NOMO-1 (cell line): ENCODE data around the gene COX4I1.

Experiments used
- DNase-seq, 2 experiments: peaks; one replicate each; lab custom pipeline; 2025; ENCODE audit not compliant: unreplicated experiment in 2 of 2; lab: John Stamatoyannopoulos, UW

Gene COX4I1

DNA sequence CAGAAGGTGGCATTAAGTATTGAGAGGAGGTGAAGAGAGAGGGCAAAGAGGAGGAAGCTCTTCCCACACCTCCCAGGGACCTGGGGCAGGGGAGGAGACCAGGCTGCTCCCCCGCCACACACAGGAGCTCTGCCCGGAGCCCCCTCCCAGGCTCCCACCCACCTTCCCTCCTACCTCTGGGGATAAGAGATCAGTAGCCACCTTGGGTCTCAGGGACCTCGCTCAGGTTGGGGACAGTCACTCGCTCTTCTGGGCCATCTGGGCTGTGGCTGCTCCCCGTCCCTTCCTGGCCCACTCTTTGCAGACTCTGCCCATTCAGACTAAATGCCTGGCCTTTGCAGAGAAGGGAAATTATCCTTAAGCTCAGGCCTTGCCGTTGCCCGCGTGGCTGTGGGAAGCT is 33.7 kb upstream of the COX4I1 start:
- no peak for DNase-seq

- no peak for DNase-seq
Measured at GRCh38 chr16:85767531-85767930, 32.0 kb upstream of the COX4I1 start.

- DNase-seq = no peak
Measured at GRCh38 chr16:85768199-85768598, 31.3 kb upstream of the COX4I1 start.

DNA sequence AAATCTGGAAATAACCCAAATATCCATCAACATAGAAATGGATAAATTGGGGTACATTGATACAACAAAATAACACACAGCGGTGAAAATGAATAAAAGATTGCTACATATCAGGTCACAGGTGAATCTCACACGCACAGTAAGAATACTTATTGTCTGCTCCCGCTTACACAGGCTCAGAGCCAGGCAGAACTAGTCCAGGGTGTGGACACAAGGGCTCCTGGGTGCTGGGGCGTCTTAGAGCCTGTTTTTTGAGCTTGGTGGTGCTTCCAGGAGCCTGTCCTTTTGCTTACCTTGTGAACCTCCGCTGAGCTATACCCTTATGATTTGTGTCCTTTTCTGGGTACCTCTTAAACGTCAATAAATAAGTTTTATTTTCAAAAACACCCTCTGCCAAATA is 28.8 kb upstream of the COX4I1 start:
- DNase-seq = no peak

- DNase-seq = no peak
Measured at GRCh38 chr16:85773044-85773443, 26.5 kb upstream of the COX4I1 start.

GRCh38 chr16:85774136-85774535 is 25.4 kb upstream of the COX4I1 start:
- no peak for DNase-seq

- DNase-seq = no peak
Measured at GRCh38 chr16:85774811-85775210, 24.7 kb upstream of the COX4I1 start.

- DNase-seq = no peak
Measured at GRCh38 chr16:85777583-85778310, 21.7 kb upstream of the COX4I1 start.

DNA sequence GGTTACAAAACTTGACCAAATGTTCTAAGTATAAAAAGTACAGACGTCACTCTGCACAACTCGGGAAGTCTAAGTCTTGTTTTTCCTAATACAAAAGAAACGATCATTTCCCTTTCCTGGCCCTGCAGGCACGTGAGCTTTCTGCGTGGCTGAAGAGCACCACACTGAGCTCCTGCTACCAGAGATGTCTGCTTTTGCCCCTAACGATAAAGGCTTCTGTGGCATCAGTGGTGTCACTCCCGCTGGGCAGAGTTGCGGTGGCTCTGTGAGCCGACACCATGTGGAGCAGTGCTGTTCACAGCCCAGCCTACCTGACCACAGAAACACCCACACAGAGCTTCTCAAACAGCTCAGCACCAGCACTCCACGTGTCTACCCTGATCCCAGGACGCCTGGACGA is 20.6 kb upstream of the COX4I1 start:
- DNase-seq = no peak

DNA sequence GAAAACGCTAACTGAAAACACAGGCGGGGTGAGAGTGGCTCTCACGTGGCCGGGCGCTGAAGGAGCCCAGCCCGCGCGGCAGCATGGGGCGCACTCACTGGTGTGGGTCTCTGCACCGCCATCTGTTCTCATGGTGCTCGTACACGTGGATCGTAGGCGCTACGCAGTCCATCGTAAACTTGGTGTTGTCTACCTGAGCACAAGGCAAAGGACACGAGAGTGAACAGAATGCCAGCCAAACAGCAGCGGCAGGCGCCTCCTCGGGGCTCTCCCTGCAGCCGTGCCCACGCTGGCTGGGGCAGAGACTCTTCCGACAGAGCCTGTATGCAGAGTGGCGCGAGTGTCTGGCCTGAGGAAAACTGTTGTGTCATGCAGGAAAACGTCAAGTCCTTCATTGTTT is 19.2 kb upstream of the COX4I1 start:
- DNase-seq = no peak

DNA sequence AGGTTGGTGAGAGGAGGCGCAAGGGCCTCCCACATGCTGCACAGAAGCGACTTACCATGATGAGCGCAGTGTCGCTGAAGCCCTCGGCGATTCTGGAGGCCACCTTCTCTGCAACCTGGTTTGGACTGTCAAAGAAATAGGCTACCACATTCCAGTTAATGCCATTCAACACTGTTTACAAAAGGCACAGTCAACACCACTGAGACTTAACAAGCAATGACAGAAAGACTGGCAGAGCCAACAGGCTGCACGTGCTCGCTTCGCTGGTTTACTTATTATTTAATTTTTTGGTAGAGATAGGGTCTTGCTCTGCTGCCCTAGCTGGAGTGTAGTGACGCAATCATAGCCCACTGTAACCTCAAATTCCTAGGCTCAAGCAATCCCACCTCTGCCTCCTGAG is 18.3 kb upstream of the COX4I1 start:
- DNase-seq = no peak

DNA sequence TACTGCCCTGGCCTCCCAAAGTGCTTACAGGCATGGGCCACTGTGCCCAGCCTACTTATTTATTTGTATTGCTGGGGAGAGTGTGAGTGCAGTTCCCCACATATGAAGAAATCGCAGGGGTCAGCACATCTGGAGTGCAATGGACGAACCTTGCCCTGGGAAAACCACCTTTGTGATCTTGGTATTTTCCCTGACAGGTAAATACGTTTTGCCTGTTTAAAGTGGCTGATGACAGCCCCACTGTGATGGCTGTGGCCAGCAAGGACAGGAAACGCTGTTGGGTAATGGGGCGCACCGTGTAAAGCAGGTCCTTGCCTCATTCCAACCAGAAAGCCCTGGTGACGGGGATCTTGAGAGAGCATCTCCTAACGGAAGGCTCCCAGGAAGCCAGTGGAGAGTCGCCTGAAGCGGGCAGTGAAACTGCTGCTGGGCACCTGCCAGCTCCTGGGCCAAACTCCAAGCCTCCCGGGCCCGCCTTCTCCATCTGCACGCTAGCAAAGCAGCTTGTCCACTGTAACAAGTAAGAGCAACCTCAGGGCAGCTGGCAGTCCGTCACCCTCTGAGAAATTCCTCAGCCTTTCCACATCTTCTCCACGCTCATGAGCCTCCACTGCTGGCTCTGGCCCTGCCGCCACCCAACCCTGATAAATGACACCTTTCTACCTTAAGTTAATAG is 17.7 kb upstream of the COX4I1 start:
- DNase-seq = no peak

DNA sequence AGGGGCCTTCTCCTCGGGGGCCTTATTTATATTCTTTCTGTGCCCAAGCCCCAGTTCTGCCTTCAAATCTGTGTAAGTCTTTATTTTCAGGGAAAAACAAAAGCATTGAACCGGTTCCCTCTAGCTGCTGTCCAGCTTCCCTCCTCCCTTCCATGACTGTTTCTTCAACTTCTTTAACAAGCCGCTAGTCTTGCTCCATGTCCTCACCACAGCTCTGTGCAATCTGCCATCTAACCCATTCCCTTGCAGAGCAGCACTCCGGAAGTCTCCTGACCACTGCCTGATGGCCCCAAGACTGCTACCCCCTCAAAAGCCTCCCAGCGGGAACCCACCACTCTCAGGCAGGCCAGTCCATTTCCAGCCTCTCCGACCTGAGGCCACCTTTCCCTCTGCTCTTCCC is 17.0 kb upstream of the COX4I1 start:
- DNase-seq = peak; percentile 26 to 30

DNA sequence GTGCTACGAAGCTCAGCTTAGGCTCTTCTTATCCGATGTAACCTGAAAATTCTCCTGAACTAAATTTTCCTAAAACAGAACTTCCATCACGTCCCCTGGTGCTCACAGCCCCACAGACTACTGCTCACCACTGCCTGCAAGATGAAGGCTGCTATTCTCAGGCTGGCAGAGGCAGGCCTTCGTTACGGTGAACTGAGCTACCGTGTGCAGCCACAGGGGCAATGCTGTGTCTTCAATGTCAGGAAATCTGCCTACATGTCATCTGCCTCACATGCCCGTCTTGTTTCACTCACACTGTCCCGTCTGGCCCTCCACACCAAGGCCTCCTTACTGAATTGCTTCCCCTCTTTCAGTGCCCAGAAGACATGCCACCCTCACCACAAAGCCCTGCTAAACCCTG is 16.1 kb upstream of the COX4I1 start:
- DNase-seq = no peak

- DNase-seq = no peak
Measured at GRCh38 chr16:85784813-85785212, 14.7 kb upstream of the COX4I1 start.

- DNase-seq = no peak
Measured at GRCh38 chr16:85785927-85786326, 13.6 kb upstream of the COX4I1 start.

DNA sequence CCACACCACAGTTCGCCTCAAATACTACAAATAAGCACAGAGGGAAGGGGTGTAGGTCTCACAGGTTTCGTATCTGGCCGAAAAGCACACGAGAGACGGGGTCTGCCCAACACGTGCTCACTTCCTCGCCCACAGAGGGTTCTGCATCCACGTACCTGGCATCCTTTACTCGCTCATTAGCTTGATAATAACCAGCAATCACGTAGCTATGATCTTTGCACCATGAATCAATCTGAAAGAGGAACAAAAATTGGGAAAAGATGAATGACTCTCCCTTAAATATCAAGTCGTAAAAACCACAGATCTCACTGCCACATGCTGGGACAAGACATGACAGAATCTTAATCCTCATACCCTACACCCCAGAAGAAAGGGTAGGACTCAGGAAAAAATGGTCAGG is 10.7 kb upstream of the COX4I1 start:
- DNase-seq = no peak

- no peak for DNase-seq
Measured at GRCh38 chr16:85789773-85790172, 9.7 kb upstream of the COX4I1 start.

GRCh38 chr16:85793662-85794298 is 5.7 kb upstream of the COX4I1 start:
- no peak for DNase-seq

DNA sequence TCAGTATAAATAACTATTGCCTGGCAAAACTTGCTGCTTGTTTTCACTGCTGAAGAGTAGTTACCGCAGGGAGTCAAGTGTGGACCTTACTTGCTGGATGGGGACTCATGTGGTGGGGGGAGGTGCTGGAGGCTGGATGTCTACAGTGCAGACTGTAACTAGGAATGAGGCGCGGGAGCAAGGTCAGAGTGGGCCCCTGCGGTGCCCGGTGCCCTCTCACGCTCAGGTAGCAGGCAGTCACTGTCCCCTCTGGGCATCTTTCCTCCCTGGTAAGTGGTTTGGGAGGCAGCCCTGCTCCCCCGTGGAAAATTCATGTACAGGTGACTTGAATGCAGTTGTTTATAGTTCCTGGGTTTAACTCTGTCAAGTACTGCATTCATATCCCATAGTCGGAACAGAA is 4.8 kb upstream of the COX4I1 start:
- DNase-seq = no peak

DNA sequence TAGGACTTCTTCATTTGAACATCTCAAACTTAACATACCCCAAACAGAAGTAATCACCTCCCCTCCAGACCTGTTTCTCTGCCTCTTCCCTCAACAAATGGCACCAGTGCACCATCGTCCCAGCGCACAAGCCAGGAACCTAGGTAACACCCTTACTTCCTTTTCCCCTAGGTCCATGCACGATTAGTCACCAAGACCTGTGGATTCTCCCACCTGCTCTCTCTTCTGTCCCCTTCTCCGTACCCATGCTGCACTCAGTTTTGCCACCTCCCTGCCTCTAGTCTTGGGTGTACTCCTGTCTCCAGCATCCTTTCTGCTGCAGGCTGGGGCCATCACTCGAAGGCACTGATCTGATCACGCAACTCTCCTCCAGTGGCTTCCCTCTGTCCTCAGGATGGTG is 3.3 kb upstream of the COX4I1 start:
- DNase-seq = no peak

- DNase-seq = no peak
Measured at GRCh38 chr16:85796599-85796998, 2.9 kb upstream of the COX4I1 start.
